Psoas muscle (tissue), 8 donors: ENCODE results near the gene ALPK3. TPM values are rescaled to one million over a fixed set of nuclear protein-coding genes. Genes with fewer than 3 reads are reported as not detected.

Experiments
- ATAC-seq, 4 donors: fragments of 200-7000 bp; cut with Tn5 transposase; one replicate each; pipeline ENCODE4 v1.9.1; 2020; ENCODE audit warnings: moderate library complexity in 3 of 4, mild to moderate bottlenecking in 2 of 4
- DNase-seq, 2 donors: peaks; one replicate each; pipeline ENCODE4 v3.0.0-alpha.2; 2020
- H3K27ac ChIP-seq: fragments of 200-600 bp; one replicate; pipeline ENCODE4 v1.8.0; 2022
- H3K27me3 ChIP-seq, 3 donors: fragments of 200-600 bp in 1 of 3; one replicate each; pipeline versions ENCODE4 v1.6.1 to v1.8.0; 2013 to 2022; ENCODE audit warnings: low read length in 2 of 3, mild to moderate bottlenecking in 2 of 3, moderate library complexity in 1 of 3; ENCODE audit not compliant: insufficient read depth in 3 of 3
- H3K36me3 ChIP-seq, 2 donors: fragments of 200-600 bp in 1 of 2; one replicate each; pipeline versions ENCODE4 v1.6.1 to v1.8.0; 2013 to 2022; ENCODE audit warnings: low read depth in 1 of 2, mild to moderate bottlenecking in 1 of 2, moderate library complexity in 1 of 2; ENCODE audit not compliant: insufficient read depth in 1 of 2
- H3K4me1 ChIP-seq: fragments of 200-600 bp; one replicate; pipeline ENCODE4 v1.8.0; 2022
- H3K4me3 ChIP-seq: fragments of 200-600 bp; one replicate; pipeline ENCODE4 v1.8.0; 2022; ENCODE audit warnings: mild to moderate bottlenecking
- H3K9me3 ChIP-seq: fragments of 200-600 bp; one replicate; pipeline ENCODE4 v1.8.0; 2022
- CTCF ChIP-seq: fragments of 200-600 bp; IDR thresholded peaks from one replicate; pipeline ENCODE4 v1.8.0; 2022; ENCODE audit warnings: antibody characterized with exemption
- WGBS, 3 donors: extraction: QIAGEN DNeasy Blood & Tissue Kit; methylation state at CpG; one replicate each; pipeline versions ENCODE4 v1.1.6 to v1.1.7; 2013; 5-methylcytosine and 5-hydroxymethylcytosine counted together
- intact Hi-C, 2 donors: fragments of 100-400 bp; cut with DNase I; formaldehyde crosslinking; loops; one replicate each; pipeline versions ENCODE4 v1.11.0 to v1.14.2; 2022
- polyA plus RNA-seq, 3 donors: library from polyadenylated mRNA; stranded (reverse); fragments of 200-250 nt; gene quantifications; one replicate each; pipeline ENCODE4 v1.2.3, GENCODE V29; 2013
- total RNA-seq, 4 donors: library from RNA; stranded (reverse); fragmentation: NEBNext Ultra II Directional in 2 of 4; extraction: Animal tissue kit (Norgen Biotek cat#: 25700) in 2 of 4; gene quantifications; one replicate each; pipeline versions ENCODE4 v1.2.1 to v1.2.4, GENCODE V29; 2021 to 2023
- donor health status: healthy with polysubstance abuse.
- donor health status: DM: no; HTN: no; CAD: no; lungs with moderate emphysema.
- donor health status: Bipolar disorder and iron deficiency.
- donor health status: healthy.
- donor health status: DM: yes; HTN: yes; CAD: no.
- donor health status: DM: no; HTN: no; CAD: no.
- donor health status: DM: no; HTN: no; CAD: no.
- donor health status: DM: yes; HTN: yes; CAD: no.

Gene ALPK3
- total and polyA plus RNA-seq, 7 donors: 75.7 to 461 (median 245) TPM

DNA sequence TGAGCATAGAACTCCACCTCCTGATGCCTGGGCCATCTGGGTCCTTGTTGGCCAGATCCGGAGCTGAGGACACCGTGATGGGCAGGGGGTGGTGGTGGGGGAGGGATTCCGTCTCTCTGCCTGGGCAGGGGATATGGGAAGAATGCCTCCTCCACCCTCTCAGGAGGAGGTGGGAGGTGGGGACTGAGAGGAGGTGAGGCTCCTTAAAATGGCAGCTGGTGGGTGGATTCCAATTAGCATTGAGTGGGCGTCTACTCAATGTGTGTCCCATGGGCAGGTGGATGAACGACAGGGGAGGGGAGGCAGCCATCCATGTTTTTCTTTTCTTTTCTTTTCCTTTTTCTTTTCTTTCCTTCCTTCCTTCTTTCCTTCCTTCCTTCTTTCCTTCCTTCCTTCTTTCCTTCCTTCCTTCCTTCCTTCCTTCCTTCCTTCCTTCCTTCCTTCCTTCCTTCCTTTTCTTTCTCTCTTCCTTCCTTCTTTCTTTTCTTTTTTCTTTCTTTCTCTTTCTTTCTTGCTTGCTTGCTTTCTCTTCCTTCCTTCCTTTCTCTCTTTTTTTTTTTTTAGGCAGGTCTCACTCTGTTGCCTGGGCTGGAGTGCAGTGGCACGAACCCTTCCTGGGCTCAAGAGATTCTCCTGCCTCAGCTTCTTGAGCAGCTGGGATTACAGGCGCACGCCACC is 72.3 kb downstream of the ALPK3 start:
- H3K4me1 ChIP-seq: no peaks in the 10 kb centered on the region
- no peaks in the 10 kb centered on the region for H3K36me3 ChIP-seq
- no peaks in the 10 kb centered on the region for H3K9me3 ChIP-seq
- WGBS, 3 donors: 78 to 91% (median 79%) methylated on average over 8 of the region's 8 CpGs
- H3K27me3 ChIP-seq: no peaks in the 10 kb centered on the region
- no peak overlapping the region for H3K27ac ChIP-seq
- no peak for ATAC-seq
- H3K4me3 ChIP-seq: no peak overlapping the region
- no peak for TF ChIP-seq CTCF
- DNase-seq: no peak
- intact Hi-C loops: no loop called here

DNA sequence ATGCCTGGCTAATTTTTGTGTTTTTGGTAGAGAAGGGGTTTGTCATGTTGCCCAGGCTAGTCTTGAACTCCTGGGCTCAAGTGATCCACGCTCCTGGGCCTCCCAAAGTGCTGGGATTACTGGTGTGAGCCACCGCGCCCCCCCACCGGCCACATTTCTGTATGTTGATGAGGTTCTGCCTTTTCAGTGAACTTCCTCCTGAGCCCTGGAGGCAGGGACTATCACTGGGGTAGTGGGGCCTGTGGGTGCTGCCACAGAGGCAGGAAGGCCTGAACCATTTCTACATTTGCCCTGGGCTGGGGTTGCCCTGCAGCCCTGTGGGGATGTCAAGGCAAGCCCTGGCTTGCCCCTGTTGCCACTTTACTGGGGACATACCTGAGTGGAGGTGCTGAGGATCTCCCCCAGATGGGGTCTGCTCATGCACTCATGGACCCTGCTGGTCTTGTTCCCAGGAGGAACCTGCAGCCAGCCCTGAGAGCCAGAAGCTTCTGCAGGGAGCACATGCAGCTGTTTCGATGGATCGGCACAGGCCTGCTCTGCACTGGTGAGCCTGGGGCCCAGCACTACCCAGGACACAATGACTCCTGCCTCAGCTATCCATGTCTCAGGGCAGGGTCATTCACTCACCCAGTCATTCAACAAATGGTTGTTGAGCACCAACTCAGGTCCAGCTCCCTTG is 73.0 kb downstream of the ALPK3 start:
- 92 to 96% (median 95%) methylated on average over 6 of the region's 6 CpGs for WGBS, 3 donors
- H3K4me3 ChIP-seq: no peak overlapping the region
- DNase-seq: no peak
- intact Hi-C loops: no loop called here
- TF ChIP-seq CTCF: no peak
- no peaks in the 10 kb centered on the region for H3K27me3 ChIP-seq
- no peaks in the 10 kb centered on the region for H3K36me3 ChIP-seq
- no peak overlapping the region for H3K27ac ChIP-seq
- ATAC-seq: no peak
- no peaks in the 10 kb centered on the region for H3K4me1 ChIP-seq
- H3K9me3 ChIP-seq: no peaks in the 10 kb centered on the region

DNA sequence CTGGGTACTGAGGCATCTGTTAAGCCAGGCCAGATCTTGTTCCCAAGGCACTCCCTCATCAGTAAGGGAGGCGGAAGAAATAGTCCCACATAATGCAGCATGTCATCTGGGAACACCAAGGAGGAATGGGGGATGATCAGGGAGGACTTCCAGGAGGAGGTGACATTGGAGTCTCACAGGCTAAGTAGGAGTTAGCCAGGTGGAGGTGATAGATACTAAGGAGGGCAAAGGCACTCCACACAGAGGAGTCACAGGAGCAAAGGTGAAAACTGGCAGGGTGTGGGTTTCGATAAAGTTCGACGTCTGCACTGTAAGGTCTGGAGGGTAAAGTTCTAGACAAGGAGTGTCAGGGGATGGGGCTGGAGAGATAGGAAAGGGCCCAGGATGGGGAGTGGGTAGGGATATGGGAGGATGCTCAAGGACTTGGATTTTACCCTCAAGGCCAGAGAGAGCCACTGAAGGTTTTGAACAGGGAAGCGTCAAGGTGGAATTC is 73.6 kb downstream of the ALPK3 start:
- no peaks in the 10 kb centered on the region for H3K36me3 ChIP-seq
- H3K27me3 ChIP-seq: no peaks in the 10 kb centered on the region
- no peak for TF ChIP-seq CTCF
- no peak overlapping the region for H3K27ac ChIP-seq
- ATAC-seq (no peak), DNase-seq (no peak)
- no peaks in the 10 kb centered on the region for H3K4me1 ChIP-seq
- 93 to 100% (median 98%) methylated on average over 5 of the region's 5 CpGs for WGBS, 3 donors
- no peaks in the 10 kb centered on the region for H3K9me3 ChIP-seq
- H3K4me3 ChIP-seq: no peak overlapping the region
- intact Hi-C loops: no loop called here

DNA sequence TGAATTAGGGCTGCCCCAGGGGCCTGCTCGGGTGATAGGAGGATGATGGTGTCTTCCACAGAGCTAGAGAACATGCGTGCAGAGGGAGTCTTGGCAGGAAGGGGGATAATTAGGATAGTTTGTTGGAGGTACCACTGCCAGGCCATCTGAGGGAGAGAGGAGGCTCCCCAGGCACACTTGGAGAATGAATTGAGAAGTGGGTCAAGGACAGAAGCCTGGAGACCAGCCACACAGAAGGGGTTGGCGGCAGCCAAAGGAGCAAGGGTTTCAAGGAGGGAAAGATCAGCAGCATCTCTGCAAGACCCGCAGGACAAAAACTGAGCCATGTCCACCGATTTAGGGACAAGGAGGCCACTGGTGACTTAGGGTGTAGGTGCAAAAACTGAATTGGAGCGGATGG is 74.2 kb downstream of the ALPK3 start:
- TF ChIP-seq CTCF: no peak
- no peak for ATAC-seq
- H3K9me3 ChIP-seq: no peaks in the 10 kb centered on the region
- intact Hi-C loops: no loop called here
- H3K36me3 ChIP-seq: no peaks in the 10 kb centered on the region
- 87 to 91% (median 88%) methylated on average over 6 of the region's 6 CpGs for WGBS, 3 donors
- DNase-seq: no peak
- no peaks in the 10 kb centered on the region for H3K4me1 ChIP-seq
- H3K4me3 ChIP-seq: no peak overlapping the region
- no peaks in the 10 kb centered on the region for H3K27me3 ChIP-seq
- no peak overlapping the region for H3K27ac ChIP-seq
